Hematopoietic multipotent progenitor cell treated with erythropoietin and hydrocortisone succinate and interleukin-3 and kit ligand, for 6 days (in vitro differentiated cells): Measurements from ENCODE around the gene BLACAT1.

ENCODE experiments used
- DNase-seq: peaks from one replicate; pipeline ENCODE4 v3.0.0-alpha.2; 2015

BLACAT1 gene

DNA sequence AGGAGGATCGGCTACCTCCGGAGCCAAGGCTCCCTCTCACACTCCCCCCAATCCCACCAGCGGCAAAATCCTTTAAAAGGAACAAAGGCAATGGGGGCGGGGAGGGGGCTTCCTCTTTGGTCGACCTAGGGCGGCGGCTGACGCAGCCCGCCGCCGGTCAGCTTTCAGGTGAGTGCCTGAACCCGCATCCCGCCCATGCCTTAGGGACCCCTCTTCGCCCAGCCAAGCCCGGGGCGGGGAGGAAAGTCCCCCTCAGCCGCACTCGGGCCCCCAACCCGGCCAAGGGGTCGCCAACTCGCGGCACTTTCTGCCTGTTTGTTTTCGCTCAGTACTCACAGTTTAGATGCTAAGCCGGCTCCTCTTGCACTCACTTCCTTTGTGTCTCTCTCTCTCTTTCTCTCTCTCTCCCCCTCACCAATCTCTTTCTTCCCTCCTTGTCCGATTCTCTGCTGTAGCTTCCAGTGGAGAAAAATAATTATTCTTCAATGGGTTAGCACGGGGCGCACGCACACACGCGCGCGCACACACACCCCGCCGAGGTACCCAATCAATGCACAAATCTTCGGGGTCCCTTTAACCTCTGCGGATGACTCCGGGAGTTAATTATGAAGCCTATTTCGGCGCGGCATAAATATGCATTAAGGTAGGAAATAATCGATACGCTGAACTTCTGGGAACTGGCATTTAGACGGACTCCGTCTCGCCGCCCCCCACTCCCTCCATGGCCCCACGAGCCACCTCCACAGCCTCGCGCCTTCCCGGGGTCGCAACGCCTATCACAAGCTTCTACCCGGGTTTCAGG, at the start of gene BLACAT1:
BLACAT1 (minus strand) TSS at position 465 of the 802 bp plus-strand sequence.
- DNase-seq, result no peak

DNA sequence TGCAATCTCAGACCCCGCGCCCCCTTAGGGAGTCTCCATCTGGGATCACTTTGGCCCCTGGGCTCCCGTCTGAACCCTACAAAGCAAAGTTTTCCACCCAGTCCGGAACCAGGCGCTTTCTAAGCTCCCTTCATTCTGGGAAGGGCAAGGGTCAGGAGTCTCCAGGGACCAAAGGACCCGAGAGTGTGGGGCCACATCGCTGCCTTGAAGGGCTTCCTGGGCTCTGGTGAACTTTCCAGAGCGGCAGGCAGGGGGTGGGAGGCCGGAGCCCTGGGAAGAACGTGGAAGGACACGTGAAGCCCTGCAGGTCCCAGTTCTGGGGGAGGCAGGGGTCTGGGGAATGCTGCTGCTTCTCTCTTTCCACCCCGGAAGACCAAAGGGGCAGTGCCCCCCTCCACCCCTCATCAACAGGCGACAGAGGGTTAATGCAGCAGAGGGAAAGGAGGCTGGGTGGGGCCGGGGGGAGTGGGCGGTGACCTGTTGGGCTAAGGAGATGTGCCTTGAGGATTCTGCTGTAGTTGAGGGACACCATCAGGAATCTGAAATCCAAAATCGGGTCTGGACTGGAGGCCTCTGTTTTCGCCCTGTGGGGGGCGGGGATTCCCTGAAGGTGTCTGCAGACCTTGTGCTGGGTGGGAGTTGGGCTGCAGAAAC, 49.4 kb upstream of the BLACAT1 start:
- DNase-seq, result no peak

DNA sequence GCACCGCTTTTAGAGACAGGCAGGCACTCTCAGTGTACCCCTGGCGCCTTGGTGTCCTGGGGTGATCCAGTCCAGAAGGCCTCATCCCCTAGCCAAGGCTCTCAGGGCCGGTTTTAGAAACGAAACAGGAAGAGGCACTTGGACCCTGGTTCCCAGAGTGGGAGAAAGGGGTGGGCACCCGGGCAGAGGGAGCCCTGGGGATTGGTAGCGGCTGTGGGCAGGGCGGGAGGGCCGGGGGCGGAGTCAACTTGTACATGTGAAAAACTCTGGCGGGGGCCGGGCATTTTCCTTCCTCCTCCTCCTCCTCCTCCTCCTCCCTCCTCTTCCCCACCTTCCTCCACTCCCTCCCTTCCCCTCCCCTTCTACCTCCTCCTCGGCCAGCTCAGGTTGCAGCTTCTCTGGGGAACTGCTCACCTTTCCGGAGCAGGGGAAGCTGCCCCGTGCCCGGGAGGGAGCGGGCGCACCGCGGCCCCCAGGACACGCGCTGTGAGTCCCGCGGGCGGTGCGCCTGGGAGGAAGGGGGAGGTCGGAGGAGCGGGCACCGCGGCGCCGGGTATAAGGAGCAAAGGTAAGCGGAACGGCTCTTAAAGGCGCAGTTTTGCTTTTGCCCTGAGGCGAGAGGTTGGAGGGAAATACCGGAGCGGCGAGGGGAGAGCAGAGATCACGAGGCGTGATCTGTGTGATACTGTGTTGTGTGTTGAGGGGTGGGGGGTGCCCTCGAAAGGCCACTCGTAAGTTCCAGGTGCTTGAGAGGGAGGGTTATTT, 48.6 kb upstream of the BLACAT1 start, which contains the start of gene CDK18:
CDK18 (plus strand) TSS at position 359 of the 765 bp plus-strand sequence. CDS start 18,499 bp downstream, outside the sequence.
- DNase-seq, result peak; percentile 76

DNA sequence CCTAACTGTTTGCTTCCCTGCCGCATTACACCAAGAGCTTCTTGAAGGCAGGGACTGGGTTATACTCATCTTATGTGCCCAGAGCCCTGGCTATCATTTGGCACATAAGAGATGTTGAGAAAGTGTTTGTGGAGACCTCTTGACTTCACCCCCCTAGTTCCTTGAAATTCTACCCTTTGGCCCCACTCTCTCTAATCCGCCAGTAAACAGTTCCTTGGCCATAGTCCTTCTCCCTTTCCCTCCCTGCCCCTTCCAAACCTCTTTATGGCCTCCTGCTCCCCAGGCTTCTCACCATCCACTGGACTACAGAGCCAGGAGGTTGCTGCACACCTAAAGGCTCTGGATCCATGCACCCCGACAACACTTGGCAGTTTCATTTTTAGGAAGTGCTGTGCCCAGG, 47.1 kb upstream of the BLACAT1 start:
- DNase-seq, result no peak

GRCh38 chr1:205502111-205502810, 46.4 kb upstream of the BLACAT1 start:
- no peak for DNase-seq

DNA sequence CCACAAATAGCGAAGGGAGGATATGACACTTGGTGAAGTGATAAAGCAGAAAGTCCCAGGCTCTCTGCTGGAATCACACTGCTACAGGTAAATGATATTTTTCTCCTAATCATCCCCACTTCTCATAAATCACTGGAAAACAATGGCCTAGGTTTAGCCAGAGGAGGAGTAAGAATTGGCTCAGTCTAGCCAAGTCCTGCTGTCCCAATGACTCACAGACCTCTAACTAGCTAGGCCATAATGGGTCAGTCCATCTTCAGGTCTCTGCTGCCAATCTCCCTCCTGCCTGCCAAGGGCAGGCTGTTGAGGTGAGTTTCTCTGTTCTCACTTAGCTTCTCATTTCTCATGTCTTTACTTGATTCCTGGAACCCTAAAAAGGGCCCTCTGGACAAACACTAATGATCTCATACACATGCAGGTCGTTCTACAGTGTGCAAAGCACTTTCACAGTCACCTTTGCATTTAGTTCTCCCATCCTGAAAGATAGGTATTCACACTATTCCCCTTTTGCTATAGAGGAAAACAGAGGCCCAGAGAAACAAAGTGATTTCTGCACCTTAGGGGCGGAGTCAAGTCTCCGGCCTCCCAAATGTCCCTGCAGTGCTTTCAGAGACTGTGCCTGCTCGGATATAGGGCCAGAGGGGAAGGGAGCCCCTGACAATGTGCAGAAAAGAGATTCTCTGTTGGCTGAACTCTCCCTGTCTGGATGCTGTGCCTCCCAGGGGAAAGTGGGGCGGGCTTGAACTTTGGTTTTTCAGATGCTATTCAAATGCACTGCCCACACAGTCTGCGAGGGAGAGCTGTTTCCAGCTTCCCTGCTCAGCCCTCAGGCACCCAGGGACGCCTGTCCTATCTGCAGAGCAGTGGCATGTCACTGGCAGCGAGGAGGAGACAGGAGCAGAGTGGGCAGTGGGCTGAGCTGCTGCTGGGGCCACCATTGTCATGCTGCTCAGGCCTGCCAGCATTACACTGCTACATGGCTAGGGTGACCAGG, 44.7 kb upstream of the BLACAT1 start:
- no peak for DNase-seq

GRCh38 chr1:205499789-205500188, 43.9 kb upstream of the BLACAT1 start:
- DNase-seq, result no peak

- no peak for DNase-seq
Observed at GRCh38 chr1:205497351-205497750, 41.5 kb upstream of the BLACAT1 start.

GRCh38 chr1:205496661-205497060, 40.8 kb upstream of the BLACAT1 start:
- DNase-seq, result no peak

- DNase-seq, result no peak
Observed at GRCh38 chr1:205495237-205495823, 39.5 kb upstream of the BLACAT1 start.

DNA sequence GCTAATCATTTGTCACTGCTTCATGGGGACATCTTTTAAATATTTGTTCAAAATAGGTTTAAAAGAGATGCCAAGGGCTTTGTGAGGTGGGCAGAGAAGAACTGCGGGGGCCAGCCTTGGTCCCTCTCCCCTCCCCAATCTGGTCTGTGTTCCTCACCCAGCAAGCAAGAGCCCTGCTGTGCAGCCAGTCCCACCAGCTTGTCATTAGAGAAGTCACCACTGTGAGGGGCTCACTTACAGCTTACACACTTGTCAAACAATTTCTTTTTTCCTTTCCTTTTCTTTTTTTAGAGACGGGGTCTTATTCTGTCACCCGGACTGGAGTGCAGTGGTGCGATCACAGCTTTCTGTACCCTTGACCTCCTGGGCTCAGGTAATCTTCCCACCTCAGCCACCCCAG, 38.3 kb upstream of the BLACAT1 start:
- no peak for DNase-seq

GRCh38 chr1:205493241-205494085, 37.6 kb upstream of the BLACAT1 start:
- peak; percentile 15 for DNase-seq

- DNase-seq, result no peak
Observed at GRCh38 chr1:205492774-205493173, 36.9 kb upstream of the BLACAT1 start.

- DNase-seq, result no peak
Observed at GRCh38 chr1:205492201-205492667, 36.4 kb upstream of the BLACAT1 start.

GRCh38 chr1:205491794-205492193, 35.9 kb upstream of the BLACAT1 start:
- DNase-seq, result no peak

GRCh38 chr1:205488074-205488723, 32.4 kb upstream of the BLACAT1 start:
- DNase-seq, result peak; percentile 81

GRCh38 chr1:205486258-205486657, 30.4 kb upstream of the BLACAT1 start:
- DNase-seq, result no peak

GRCh38 chr1:205484985-205485967, 29.4 kb upstream of the BLACAT1 start:
- peak; percentile 85 for DNase-seq
